ENCODE measurements around the gene SIGLEC5. TPM values are rescaled to one million over a fixed set of nuclear protein-coding genes. Genes with fewer than 3 reads are reported as not detected.

The SIGLEC5 gene
- total and polyA plus RNA-seq, 2 donors (not counting 3 experiments of a cell fraction or from before 2014, with no cell fraction given) = not detected

DNA sequence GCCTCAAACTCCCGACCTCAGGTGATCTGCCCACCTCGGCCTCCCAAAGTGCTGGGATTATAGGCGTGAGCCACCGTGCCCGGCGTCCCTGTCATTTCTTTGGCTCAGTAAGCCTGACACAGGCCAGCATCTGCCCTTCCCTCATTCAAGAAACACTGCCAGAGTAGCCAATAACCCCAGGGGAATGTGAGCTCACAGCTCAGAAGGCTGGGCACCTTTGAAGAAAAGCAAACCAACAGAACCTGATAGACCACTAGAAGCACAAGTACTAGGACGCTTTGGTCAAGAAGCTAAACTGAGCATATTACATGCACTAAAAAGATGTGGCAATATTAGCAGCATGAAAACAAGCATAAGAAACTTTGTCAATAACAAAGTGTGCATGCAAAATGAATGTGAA is 14.2 kb downstream of the SIGLEC5 start:
- Histone ChIP-seq H3K9me3 (replicated peaks; ENCODE audit: control insufficient read depth, insufficient read depth, low read length) (no peaks in the 10 kb centered on the region), H2AFZ (ENCODE audit: low read depth, low read length) (no peak overlapping the region), H3K36me3 (ENCODE audit: control insufficient read depth in 2 of 2, extremely low read depth in 1 of 2, insufficient read depth in 2 of 2, low read length in 2 of 2) (no peaks in the 10 kb centered on the region), H3K4me2 (ENCODE audit: insufficient read depth, low read length) (no peak overlapping the region), H3K79me2 (ENCODE audit: control insufficient read depth, insufficient read depth, low read length) (no peaks in the 10 kb centered on the region), H3K9me1 (replicated peaks; ENCODE audit: control insufficient read depth, extremely low read depth, insufficient read depth, low read length) (no peaks in the 10 kb centered on the region), H3K27ac (ENCODE audit: insufficient read depth, low read depth, low read length) (no peak overlapping the region), H3K4me3 (replicated peaks in 1 of 3; ENCODE audit: insufficient read depth in 1 of 3, low read depth in 1 of 3, low read length in 3 of 3) (no peak overlapping the region), H4K20me1 (replicated peaks; ENCODE audit: control insufficient read depth, extremely low read depth, insufficient read depth, low read length) (no peaks in the 10 kb centered on the region), H3K27me3 (ENCODE audit: control insufficient read depth in 2 of 2, insufficient read depth in 2 of 2, low read length in 2 of 2) (no peaks in the 10 kb centered on the region), H3K9ac (replicated peaks; ENCODE audit: extremely low read depth, insufficient read depth, low read length) (no peak overlapping the region), H3K4me1 (ENCODE audit: control insufficient read depth, extremely low read depth, insufficient read depth, low read length) (no peaks in the 10 kb centered on the region)
- dilution Hi-C loops (cut with MboI; ENCODE audit: extremely low pct_ligation_motif_present, low sequenced_read_pairs) (no loop called here), intact Hi-C loops (cut with micrococcal nuclease) (no loop called here)
- POLR2A ChIA-PET = interaction anchor here (0.5 kb wide), 1 partner anchor 15 kb away, joined by 3 read pairs; no protein-coding TSS in a partner anchor
- no TSS peak for BruUV-seq (replicated peaks)
- CTCF ChIA-PET = interaction anchor here (0.9 to 2.2 kb wide), 2 partner anchors 8 to 41 kb away, joined by 3 to 7 read pairs; no protein-coding TSS in a partner anchor
- DNase-seq (ENCODE audit: low read depth, low spot score) = no peak
- no peak for TF ChIP-seq FOS (IDR thresholded peaks at IDR 0.05; ENCODE audit: borderline replicate concordance, insufficient read depth, low read length)
- TF ChIP-seq, protein P1, sequence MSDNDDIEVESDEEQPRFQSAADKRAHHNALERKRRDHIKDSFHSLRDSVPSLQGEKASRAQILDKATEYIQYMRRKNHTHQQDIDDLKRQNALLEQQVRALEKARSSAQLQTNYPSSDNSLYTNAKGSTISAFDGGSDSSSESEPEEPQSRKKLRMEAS (IDR thresholded peaks at IDR 0.05; ENCODE audit: insufficient read depth, insufficient read length) = no peak
- TF ChIP-seq, protein P2, sequence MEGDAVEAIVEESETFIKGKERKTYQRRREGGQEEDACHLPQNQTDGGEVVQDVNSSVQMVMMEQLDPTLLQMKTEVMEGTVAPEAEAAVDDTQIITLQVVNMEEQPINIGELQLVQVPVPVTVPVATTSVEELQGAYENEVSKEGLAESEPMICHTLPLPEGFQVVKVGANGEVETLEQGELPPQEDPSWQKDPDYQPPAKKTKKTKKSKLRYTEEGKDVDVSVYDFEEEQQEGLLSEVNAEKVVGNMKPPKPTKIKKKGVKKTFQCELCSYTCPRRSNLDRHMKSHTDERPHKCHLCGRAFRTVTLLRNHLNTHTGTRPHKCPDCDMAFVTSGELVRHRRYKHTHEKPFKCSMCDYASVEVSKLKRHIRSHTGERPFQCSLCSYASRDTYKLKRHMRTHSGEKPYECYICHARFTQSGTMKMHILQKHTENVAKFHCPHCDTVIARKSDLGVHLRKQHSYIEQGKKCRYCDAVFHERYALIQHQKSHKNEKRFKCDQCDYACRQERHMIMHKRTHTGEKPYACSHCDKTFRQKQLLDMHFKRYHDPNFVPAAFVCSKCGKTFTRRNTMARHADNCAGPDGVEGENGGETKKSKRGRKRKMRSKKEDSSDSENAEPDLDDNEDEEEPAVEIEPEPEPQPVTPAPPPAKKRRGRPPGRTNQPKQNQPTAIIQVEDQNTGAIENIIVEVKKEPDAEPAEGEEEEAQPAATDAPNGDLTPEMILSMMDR (IDR thresholded peaks at IDR 0.05; ENCODE audit: extremely low read depth in 1 of 2, insufficient read depth in 1 of 2, low read depth in 1 of 2, low read length in 2 of 2) = no peak
- TF ChIP-seq GATA2 (IDR thresholded peaks at IDR 0.05; ENCODE audit: insufficient read depth, insufficient read length, low read depth, low read length) = no peak
- TF ChIP-seq POLR2AphosphoS5 (IDR thresholded peaks at IDR 0.05; ENCODE audit: insufficient read depth, low read depth, low read length) = no peak
- TF ChIP-seq EZH2 (IDR thresholded peaks at IDR 0.05; ENCODE audit: borderline replicate concordance, low read depth, low read length, severe bottlenecking) = no peak
- TF ChIP-seq JUN (IDR thresholded peaks at IDR 0.05; ENCODE audit: borderline replicate concordance, insufficient read depth, insufficient read length, low read depth) = no peak
- TF ChIP-seq POLR2A (IDR thresholded peaks at IDR 0.05; ENCODE audit: low read depth, low read length) = no peak
- TF ChIP-seq MYC (IDR thresholded peaks at IDR 0.05; ENCODE audit: low read depth, low read length) = no peak
- no peak for FAIRE-seq
